Right lung (tissue), 10 donors: ENCODE data around the gene ALDH3A1. TPM values are rescaled to one million over a fixed set of nuclear protein-coding genes. Genes with fewer than 3 reads are reported as not detected.
"Not testable (repeated sequence)": the region's sequence is repeated elsewhere in the genome, so short reads cannot be mapped to it uniquely, and the experiment has no call there.

Experiments
- DNase-seq, 2 donors: peaks; one replicate each; pipeline ENCODE4 v3.0.0-alpha.2; 2013
- long read RNA-seq, 8 donors: transcript quantifications; one replicate each; lab custom pipeline, GENCODE V29; 2026
- polyA plus RNA-seq, 5 donors: library from polyadenylated mRNA; unstranded; fragments of 120-200 nt; gene quantifications; one replicate each; pipeline versions ENCODE4 v1.2.1 to v1.2.3, GENCODE V29; 2013; ENCODE audit warnings: inconsistent platforms in 1 of 5, low replicate concordance in 1 of 5; ENCODE audit not compliant: insufficient read length in 5 of 5, insufficient read depth in 1 of 5

Gene ALDH3A1
- under 1 TPM; 0.34 to 0.67 (median 0.39) TPM for polyA plus RNA-seq
- long read RNA-seq, donor 1 = 0 reads
- long read RNA-seq, donor 2 = 0 reads
- long read RNA-seq, donor 3 = 0 reads
- long read RNA-seq, donor 4 = 0 reads
- long read RNA-seq, donor 5, partial matches to known transcripts = 0 of 1 reads
- long read RNA-seq, donor 5, other reads (novel, unspliced or antisense) = 0 of 1 reads
- long read RNA-seq, donor 6, partial matches to known transcripts = 0 of 1 reads
- long read RNA-seq, donor 6, other reads (novel, unspliced or antisense) = 0 of 1 reads
- long read RNA-seq, donor 7 = 0 reads
- long read RNA-seq, donor 8 = 0 reads

- DNase-seq = no peak
Measured at GRCh38 chr17:19747829-19748806, at the start of gene ALDH3A1. Gene ALDH3A1, minus strand, starts transcription at chr17:19748298. Its CDS starts 3,169 bp downstream, at chr17:19745129.

- no peak for DNase-seq
Measured at GRCh38 chr17:19796457-19796856, 48.4 kb upstream of the ALDH3A1 start.

- DNase-seq = no peak
Measured at GRCh38 chr17:19791918-19792550, 43.9 kb upstream of the ALDH3A1 start.

- no peak for DNase-seq
Measured at GRCh38 chr17:19787733-19788357, 39.7 kb upstream of the ALDH3A1 start.

GRCh38 chr17:19785854-19786253, 37.8 kb upstream of the ALDH3A1 start:
- no peak for DNase-seq

GRCh38 chr17:19781488-19782458, 33.7 kb upstream of the ALDH3A1 start:
- DNase-seq = no peak

GRCh38 chr17:19780846-19781245, 32.7 kb upstream of the ALDH3A1 start:
- DNase-seq = no peak

- no peak for DNase-seq
Measured at GRCh38 chr17:19773534-19773933, 25.4 kb upstream of the ALDH3A1 start.

GRCh38 chr17:19771971-19772630, 24.0 kb upstream of the ALDH3A1 start:
- no peak for DNase-seq

GRCh38 chr17:19770985-19771735, 23.1 kb upstream of the ALDH3A1 start:
- no peak for DNase-seq

- DNase-seq = no peak
Measured at GRCh38 chr17:19769946-19770652, 22.0 kb upstream of the ALDH3A1 start.

- no peak for DNase-seq
Measured at GRCh38 chr17:19768046-19768782, 20.1 kb upstream of the ALDH3A1 start.

GRCh38 chr17:19766421-19767270, 18.5 kb upstream of the ALDH3A1 start:
- peak; percentile 60 to 64 for DNase-seq

- no peak for DNase-seq
Measured at GRCh38 chr17:19766016-19766415, 17.9 kb upstream of the ALDH3A1 start.

GRCh38 chr17:19763991-19764390, 15.9 kb upstream of the ALDH3A1 start:
- DNase-seq = not testable (repeated sequence)

GRCh38 chr17:19763416-19763815, 15.3 kb upstream of the ALDH3A1 start:
- DNase-seq = no peak

- DNase-seq = peak in 1 of 2 donors; percentile 52
Measured at GRCh38 chr17:19762515-19762961, 14.4 kb upstream of the ALDH3A1 start.
